Esophagus muscularis mucosa (tissue), 4 donors: ENCODE results near the gene NOXRED1.

Experiments used
- CTCF ChIP-seq, 3 experiments: fragments of 200-600 bp in 2 of 3; fragments of 450-650 bp in 1 of 3; sonication (generic) in 2 of 3; IDR thresholded peaks; one replicate each; pipeline ENCODE4 v1.5.1; 2017 to 2019; ENCODE audit warnings: antibody characterized with exemption in 3 of 3, mild to moderate bottlenecking in 2 of 3, moderate library complexity in 1 of 3
- EP300 ChIP-seq: sonication (generic); formaldehyde crosslinking; IDR thresholded peaks from one replicate; pipeline ENCODE4 v1.6.1; 2017; ENCODE audit warnings: antibody characterized with exemption
- POLR2A ChIP-seq: fragments of 450-650 bp; IDR thresholded peaks from one replicate; pipeline ENCODE4 v1.6.1; 2017; ENCODE audit warnings: antibody characterized with exemption, moderate library complexity, mild to moderate bottlenecking, low read depth
- POLR2AphosphoS5 ChIP-seq, 2 donors: sonication (generic); formaldehyde crosslinking; IDR thresholded peaks; one replicate each; pipeline ENCODE4 v1.6.1; 2017; ENCODE audit warnings: antibody characterized with exemption in 2 of 2

GRCh38 chr14:77458249-77458950 lies 35.1 kb upstream of the NOXRED1 start:
- no peak for TF ChIP-seq CTCF (IDR thresholded peaks at IDR 0.05)
- no peak for TF ChIP-seq POLR2AphosphoS5 (IDR thresholded peaks at IDR 0.05)
- no peak for TF ChIP-seq POLR2A
- no peak for TF ChIP-seq EP300
